ENCODE data around the gene AP4S1.

DNA sequence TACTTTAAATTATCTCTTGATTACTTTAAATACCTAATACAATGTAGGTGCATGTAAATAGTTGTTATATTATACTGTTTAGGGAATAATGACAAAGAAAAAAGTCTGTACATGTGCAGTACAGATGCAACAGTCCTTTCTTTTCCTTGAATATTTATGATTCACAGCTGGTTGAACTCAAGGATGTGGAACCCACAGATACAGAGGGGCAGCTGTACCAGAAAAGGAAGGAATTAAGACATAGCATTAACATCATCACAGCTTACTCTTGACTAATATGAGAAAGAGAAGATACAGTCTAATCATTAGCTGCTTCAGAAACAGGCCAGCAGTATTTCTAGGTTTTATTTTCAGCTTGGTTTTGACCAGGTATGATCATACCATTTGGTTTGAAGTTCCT lies 34.7 kb upstream of the AP4S1 start:
- TF ChIP-seq, protein P1, sequence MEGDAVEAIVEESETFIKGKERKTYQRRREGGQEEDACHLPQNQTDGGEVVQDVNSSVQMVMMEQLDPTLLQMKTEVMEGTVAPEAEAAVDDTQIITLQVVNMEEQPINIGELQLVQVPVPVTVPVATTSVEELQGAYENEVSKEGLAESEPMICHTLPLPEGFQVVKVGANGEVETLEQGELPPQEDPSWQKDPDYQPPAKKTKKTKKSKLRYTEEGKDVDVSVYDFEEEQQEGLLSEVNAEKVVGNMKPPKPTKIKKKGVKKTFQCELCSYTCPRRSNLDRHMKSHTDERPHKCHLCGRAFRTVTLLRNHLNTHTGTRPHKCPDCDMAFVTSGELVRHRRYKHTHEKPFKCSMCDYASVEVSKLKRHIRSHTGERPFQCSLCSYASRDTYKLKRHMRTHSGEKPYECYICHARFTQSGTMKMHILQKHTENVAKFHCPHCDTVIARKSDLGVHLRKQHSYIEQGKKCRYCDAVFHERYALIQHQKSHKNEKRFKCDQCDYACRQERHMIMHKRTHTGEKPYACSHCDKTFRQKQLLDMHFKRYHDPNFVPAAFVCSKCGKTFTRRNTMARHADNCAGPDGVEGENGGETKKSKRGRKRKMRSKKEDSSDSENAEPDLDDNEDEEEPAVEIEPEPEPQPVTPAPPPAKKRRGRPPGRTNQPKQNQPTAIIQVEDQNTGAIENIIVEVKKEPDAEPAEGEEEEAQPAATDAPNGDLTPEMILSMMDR (IDR thresholded peaks at IDR 0.05; ENCODE audit: insufficient read depth, low read length, poor library complexity, severe bottlenecking): no peak
- TF ChIP-seq EZH2phosphoT487 (conservative IDR thresholded peaks at IDR 0.05; ENCODE audit: low read length): no peak

Measured in SU-DHL-6 (cell line).